ENCODE measurements around the gene SIDT2. TPM values are rescaled to one million over a fixed set of nuclear protein-coding genes. Genes with fewer than 3 reads are reported as not detected.
"Not testable (repeated sequence)": the region's sequence is repeated elsewhere in the genome, so short reads cannot be mapped to it uniquely, and the experiment has no call there.

SIDT2 gene
- total RNA-seq, 4 donors from 2014 or later = 31.8 to 54.5 (median 42.3) TPM

GRCh38 chr11:117182551-117182935, 4.0 kb downstream of the SIDT2 start:
- peak in 1 of 2 donors; percentile 2 for DNase-seq
- Histone ChIP-seq H3K9me3 (no peaks in the 10 kb centered on the region), H3K27me3 (no peaks in the 10 kb centered on the region), H3K36me3 (peaks cover 10 to 16% of the 10 kb centered on the region in 2 donors), H3K4me1 (peaks cover 17 to 27% of the 10 kb centered on the region in 2 donors), H3K27ac (no peak overlapping the region), H3K4me3 (replicated peaks in 1 of 3) (no peak overlapping the region)
- WGBS, 2 donors = 93 to 95% methylated on average over 10 of the region's 10 CpGs
- TF ChIP-seq POLR2A (IDR thresholded peaks at IDR 0.05) = no peak
- TF ChIP-seq, protein P1, sequence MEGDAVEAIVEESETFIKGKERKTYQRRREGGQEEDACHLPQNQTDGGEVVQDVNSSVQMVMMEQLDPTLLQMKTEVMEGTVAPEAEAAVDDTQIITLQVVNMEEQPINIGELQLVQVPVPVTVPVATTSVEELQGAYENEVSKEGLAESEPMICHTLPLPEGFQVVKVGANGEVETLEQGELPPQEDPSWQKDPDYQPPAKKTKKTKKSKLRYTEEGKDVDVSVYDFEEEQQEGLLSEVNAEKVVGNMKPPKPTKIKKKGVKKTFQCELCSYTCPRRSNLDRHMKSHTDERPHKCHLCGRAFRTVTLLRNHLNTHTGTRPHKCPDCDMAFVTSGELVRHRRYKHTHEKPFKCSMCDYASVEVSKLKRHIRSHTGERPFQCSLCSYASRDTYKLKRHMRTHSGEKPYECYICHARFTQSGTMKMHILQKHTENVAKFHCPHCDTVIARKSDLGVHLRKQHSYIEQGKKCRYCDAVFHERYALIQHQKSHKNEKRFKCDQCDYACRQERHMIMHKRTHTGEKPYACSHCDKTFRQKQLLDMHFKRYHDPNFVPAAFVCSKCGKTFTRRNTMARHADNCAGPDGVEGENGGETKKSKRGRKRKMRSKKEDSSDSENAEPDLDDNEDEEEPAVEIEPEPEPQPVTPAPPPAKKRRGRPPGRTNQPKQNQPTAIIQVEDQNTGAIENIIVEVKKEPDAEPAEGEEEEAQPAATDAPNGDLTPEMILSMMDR (IDR thresholded peaks at IDR 0.05) = no peak
- intact Hi-C loops (cut with DNase I) = loop anchor here (5.0 kb wide), 1 partner anchor 45 kb away; no protein-coding TSS in a partner anchor

DNA sequence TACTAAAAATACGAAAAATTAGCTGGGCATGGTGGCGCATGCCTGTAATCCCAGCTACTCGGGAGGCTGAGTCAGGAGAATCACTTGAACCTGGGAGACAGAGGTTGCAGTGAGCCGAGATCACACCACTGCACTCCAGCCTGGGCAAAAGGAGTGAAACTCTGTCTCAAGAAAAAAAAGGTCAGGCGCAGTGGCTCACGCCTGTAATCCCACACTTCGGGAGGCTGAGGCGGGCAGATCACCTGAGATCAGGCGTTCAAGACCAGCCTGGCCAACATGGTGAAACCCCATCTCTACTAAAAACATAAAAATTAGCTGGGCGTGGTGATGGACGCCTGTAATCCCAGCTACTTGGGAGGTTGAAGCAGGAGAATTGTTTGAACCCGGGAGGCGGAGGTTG, 4.6 kb downstream of the SIDT2 start:
- not testable (repeated sequence) for H3K4me3 ChIP-seq (replicated peaks in 1 of 3); H3K9me3 ChIP-seq; H3K27me3 ChIP-seq; H3K27ac ChIP-seq
- intact Hi-C loops (cut with DNase I) = loop anchor here (5.0 kb wide), 1 partner anchor 44 kb away; no protein-coding TSS in a partner anchor
- WGBS, 2 donors = 93 to 95% methylated on average over 13 of the region's 13 CpGs
- Histone ChIP-seq H3K4me1 (peaks cover 12 to 23% of the 10 kb centered on the region in 2 donors), H3K36me3 (peaks cover 16 to 21% of the 10 kb centered on the region in 2 donors)
- DNase-seq = peak in 1 of 2 donors; percentile 0

- H3K27ac ChIP-seq = no peak overlapping the region
- WGBS, 2 donors = 85 to 92% methylated on average over 11 of the region's 11 CpGs
- no peak for DNase-seq
- H3K36me3 ChIP-seq = peaks cover 17 to 26% of the 10 kb centered on the region in 2 donors
- intact Hi-C loops (cut with DNase I) = loop anchor here (5.0 kb wide), 1 partner anchor 43 kb away; no protein-coding TSS in a partner anchor
- no peaks in the 10 kb centered on the region for H3K27me3 ChIP-seq
- H3K4me1 ChIP-seq = peaks cover 10 to 22% of the 10 kb centered on the region in 2 donors
- TF ChIP-seq POLR2A (IDR thresholded peaks at IDR 0.05) = no peak
- TF ChIP-seq, protein P1 (IDR thresholded peaks at IDR 0.05) = no peak
- no peaks in the 10 kb centered on the region for H3K9me3 ChIP-seq
- no peak overlapping the region for H3K4me3 ChIP-seq (replicated peaks in 1 of 3)
These were observed 5.3 kb downstream of the SIDT2 start for GRCh38 chr11:117183724-117184349.

DNA sequence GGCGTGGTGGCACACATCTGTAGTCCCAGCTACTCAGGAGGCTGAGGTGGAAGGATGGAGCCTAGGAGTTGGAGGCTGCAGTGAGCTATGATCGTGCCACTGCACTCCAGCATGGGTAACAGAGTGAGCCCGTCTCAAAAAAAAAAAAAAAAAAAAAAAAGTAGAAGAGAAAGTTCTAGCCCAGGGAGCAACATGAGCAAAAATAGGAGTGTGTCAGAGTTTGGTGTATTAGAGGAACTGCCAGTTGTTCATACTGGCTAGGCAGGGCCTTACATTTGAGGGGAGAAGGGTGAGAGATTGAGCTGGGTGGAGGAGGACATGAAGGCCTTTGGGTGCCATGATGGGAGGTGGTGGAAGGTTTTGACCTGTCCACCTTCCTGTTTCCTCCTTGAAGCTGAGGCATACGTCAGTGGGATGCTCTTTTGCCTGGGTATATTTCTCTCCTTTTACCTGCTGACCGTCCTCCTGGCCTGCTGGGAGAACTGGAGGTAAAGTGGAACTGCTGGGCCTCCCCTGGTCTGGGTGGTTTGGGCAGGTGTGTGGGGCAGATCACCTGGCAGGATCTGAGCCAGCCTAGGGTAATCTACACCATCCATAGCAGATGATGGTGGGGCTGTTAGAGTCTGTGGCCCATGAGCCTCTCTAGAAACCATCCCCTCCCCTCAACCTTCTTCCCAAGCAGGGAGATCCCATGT, 7.3 kb downstream of the SIDT2 start:
- 87 to 91% methylated on average over 5 of the region's 5 CpGs for WGBS, 2 donors
- intact Hi-C loops (cut with DNase I) = loop anchor here (5.0 kb wide), 1 partner anchor 34 kb away; no protein-coding TSS in a partner anchor
- DNase-seq = peak in 1 of 2 donors; percentile 0
- TF ChIP-seq POLR2A (IDR thresholded peaks at IDR 0.05) = no peak
- TF ChIP-seq, protein P1 (IDR thresholded peaks at IDR 0.05) = no peak
- Histone ChIP-seq H3K9me3 (no peaks in the 10 kb centered on the region), H3K4me1 (peaks cover 0 to 8% of the 10 kb centered on the region in 2 donors), H3K4me3 (replicated peaks in 1 of 3) (no peak overlapping the region), H3K27me3 (no peaks in the 10 kb centered on the region), H3K36me3 (peaks cover 37 to 45% of the 10 kb centered on the region in 2 donors), H3K27ac (no peak overlapping the region)

- WGBS, 2 donors = 93 to 99% methylated on average over 4 of the region's 4 CpGs
- Histone ChIP-seq H3K4me1 (peaks cover 0 to 3% of the 10 kb centered on the region in 2 donors), H3K4me3 (replicated peaks in 1 of 3) (no peak overlapping the region), H3K27ac (no peak overlapping the region), H3K27me3 (no peaks in the 10 kb centered on the region), H3K9me3 (no peaks in the 10 kb centered on the region), H3K36me3 (peaks cover 37 to 45% of the 10 kb centered on the region in 2 donors)
- TF ChIP-seq, protein P1 (IDR thresholded peaks at IDR 0.05) = no peak
- no peak for TF ChIP-seq POLR2A (IDR thresholded peaks at IDR 0.05)
- intact Hi-C loops (cut with DNase I) = loop anchor here (5.0 kb wide), 1 partner anchor 34 kb away; no protein-coding TSS in a partner anchor
- DNase-seq = peak in 1 of 2 donors; percentile 0
These were observed 7.9 kb downstream of the SIDT2 start for GRCh38 chr11:117186431-117186761.
